HepG2 (cell line): Measurements from ENCODE around the gene USP7. TPM values are rescaled to one million over a fixed set of nuclear protein-coding genes. Genes with fewer than 3 reads are reported as not detected.

ENCODE experiments used
- MATR3 ChIP-seq: sonication (generic); formaldehyde crosslinking; IDR thresholded peaks from 2 replicates; pipeline ENCODE4 v1.4.0; 2020; ENCODE audit warnings: missing genetic modification reagents
- ZNF562 ChIP-seq: sonication (generic); formaldehyde crosslinking; IDR thresholded peaks from 2 replicates; pipeline ENCODE4 v1.8.0; 2022; ENCODE audit warnings: missing genetic modification reagents, borderline replicate concordance
- ZNF780A ChIP-seq: sonication (generic); formaldehyde crosslinking; IDR thresholded peaks from 2 replicates; pipeline ENCODE4 v1.8.0; 2022; ENCODE audit warnings: mild to moderate bottlenecking, missing genetic modification reagents, moderate library complexity
- polyA plus RNA-seq, 8 experiments: library from polyadenylated mRNA; depleted of rRNA in 3 of 8; stranded (reverse) in 7 of 8; unstranded in 1 of 8; fragments of >200 nt; fragmentation: Illumina TruSeq in 4 of 8; extraction: Trizol in 4 of 8; gene quantifications; 2 replicates each; pipeline versions ENCODE4 v1.2.1 to v1.2.3, GENCODE V29; 2011 to 2016; ENCODE audit warnings: low read depth in 4 of 8, missing spikeins in 1 of 8, mixed read lengths in 1 of 8; ENCODE audit not compliant: insufficient read depth in 1 of 8
- total RNA-seq, 5 experiments: library from RNA; depleted of rRNA; stranded (reverse); fragments of >200 nt; fragmentation: Illumina TruSeq; extraction: Trizol; gene quantifications; 2 replicates each; pipeline ENCODE4 v1.2.3, GENCODE V29; 2016; ENCODE audit warnings: low read depth in 1 of 5
- TF ChIP-seq, protein P1 (sequence below): sonication (generic); formaldehyde crosslinking; IDR thresholded peaks from 2 replicates; pipeline ENCODE4 v1.5.0; 2020; ENCODE audit warnings: mild to moderate bottlenecking, missing genetic modification reagents, borderline replicate concordance

USP7 gene
- total and polyA plus RNA-seq, 2 of the 13 experiments (the other 11 are each of a cell fraction or from before 2014, with no cell fraction given), result 52.5 to 173 TPM

DNA sequence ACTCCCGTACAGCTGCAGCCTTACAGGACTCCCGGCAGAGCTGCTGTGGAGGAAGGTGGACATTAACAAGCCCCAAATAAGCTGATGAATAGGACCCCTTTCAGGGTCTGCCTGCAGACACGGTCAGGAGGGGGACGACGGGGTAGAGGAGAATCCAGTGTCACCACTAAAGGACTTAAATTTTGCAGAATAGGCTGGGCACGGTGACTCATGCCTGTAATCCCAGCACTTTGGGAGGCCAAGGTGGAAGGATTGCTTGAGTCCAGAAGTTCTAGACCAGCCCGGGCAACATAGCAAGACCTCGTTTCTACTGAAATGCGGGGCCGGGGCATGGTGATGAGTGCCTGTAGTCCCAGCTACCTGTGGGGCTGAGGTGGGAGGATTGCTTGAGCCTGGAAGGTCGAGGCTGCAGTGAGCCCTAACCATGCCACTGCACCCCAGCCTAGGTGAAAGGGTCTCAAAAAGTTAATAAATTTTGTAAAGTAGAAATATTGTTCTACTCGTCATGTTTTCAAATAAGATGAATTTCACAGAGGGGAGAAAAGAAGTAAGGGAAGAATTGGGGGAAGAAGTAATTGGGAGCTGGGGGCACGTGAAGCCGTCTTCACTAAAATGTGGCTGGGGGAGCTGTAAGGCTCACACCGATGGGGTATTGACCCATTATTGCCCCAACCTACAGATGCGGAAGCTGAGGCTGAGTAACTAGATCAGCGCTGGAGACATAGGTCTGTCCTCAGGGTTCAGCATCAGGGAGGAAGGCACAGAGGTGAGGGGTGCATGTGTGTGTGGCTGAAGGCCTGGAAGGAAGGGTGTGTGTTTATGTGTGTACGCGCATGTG is 76.9 kb downstream of the USP7 start (continued):
- TF ChIP-seq, protein P1, sequence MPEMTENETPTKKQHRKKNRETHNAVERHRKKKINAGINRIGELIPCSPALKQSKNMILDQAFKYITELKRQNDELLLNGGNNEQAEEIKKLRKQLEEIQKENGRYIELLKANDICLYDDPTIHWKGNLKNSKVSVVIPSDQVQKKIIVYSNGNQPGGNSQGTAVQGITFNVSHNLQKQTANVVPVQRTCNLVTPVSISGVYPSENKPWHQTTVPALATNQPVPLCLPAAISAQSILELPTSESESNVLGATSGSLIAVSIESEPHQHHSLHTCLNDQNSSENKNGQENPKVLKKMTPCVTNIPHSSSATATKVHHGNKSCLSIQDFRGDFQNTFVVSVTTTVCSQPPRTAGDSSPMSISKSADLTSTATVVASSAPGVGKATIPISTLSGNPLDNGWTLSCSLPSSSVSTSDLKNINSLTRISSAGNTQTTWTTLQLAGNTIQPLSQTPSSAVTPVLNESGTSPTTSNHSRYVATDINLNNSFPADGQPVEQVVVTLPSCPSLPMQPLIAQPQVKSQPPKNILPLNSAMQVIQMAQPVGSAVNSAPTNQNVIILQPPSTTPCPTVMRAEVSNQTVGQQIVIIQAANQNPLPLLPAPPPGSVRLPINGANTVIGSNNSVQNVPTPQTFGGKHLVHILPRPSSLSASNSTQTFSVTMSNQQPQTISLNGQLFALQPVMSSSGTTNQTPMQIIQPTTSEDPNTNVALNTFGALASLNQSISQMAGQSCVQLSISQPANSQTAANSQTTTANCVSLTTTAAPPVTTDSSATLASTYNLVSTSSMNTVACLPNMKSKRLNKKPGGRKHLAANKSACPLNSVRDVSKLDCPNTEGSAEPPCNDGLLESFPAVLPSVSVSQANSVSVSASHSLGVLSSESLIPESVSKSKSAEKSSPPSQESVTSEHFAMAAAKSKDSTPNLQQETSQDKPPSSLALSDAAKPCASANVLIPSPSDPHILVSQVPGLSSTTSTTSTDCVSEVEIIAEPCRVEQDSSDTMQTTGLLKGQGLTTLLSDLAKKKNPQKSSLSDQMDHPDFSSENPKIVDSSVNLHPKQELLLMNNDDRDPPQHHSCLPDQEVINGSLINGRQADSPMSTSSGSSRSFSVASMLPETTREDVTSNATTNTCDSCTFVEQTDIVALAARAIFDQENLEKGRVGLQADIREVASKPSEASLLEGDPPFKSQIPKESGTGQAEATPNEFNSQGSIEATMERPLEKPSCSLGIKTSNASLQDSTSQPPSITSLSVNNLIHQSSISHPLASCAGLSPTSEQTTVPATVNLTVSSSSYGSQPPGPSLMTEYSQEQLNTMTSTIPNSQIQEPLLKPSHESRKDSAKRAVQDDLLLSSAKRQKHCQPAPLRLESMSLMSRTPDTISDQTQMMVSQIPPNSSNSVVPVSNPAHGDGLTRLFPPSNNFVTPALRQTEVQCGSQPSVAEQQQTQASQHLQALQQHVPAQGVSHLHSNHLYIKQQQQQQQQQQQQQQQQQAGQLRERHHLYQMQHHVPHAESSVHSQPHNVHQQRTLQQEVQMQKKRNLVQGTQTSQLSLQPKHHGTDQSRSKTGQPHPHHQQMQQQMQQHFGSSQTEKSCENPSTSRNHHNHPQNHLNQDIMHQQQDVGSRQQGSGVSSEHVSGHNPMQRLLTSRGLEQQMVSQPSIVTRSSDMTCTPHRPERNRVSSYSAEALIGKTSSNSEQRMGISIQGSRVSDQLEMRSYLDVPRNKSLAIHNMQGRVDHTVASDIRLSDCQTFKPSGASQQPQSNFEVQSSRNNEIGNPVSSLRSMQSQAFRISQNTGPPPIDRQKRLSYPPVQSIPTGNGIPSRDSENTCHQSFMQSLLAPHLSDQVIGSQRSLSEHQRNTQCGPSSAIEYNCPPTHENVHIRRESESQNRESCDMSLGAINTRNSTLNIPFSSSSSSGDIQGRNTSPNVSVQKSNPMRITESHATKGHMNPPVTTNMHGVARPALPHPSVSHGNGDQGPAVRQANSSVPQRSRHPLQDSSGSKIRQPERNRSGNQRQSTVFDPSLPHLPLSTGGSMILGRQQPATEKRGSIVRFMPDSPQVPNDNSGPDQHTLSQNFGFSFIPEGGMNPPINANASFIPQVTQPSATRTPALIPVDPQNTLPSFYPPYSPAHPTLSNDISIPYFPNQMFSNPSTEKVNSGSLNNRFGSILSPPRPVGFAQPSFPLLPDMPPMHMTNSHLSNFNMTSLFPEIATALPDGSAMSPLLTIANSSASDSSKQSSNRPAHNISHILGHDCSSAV, result no peak
- TF ChIP-seq ZNF562 (CRISPR knock-in tag) (0 out of 2 replicates have a peak, but pooled peaks have one; percentile 62), MATR3 (CRISPR knock-in tag) (no peak), ZNF780A (CRISPR knock-in tag) (peak; percentile 19; the same call in 1 of the 2 replicates)
